NCI-H2107 (cell line): ENCODE data around the gene ICAM4.
"Not testable (repeated sequence)": the region's sequence is repeated elsewhere in the genome, so short reads cannot be mapped to it uniquely, and the experiment has no call there.

ENCODE experiments used
- DNase-seq: peaks from one replicate; lab custom pipeline; 2025; lab: John Stamatoyannopoulos, UW

The ICAM4 gene

DNA sequence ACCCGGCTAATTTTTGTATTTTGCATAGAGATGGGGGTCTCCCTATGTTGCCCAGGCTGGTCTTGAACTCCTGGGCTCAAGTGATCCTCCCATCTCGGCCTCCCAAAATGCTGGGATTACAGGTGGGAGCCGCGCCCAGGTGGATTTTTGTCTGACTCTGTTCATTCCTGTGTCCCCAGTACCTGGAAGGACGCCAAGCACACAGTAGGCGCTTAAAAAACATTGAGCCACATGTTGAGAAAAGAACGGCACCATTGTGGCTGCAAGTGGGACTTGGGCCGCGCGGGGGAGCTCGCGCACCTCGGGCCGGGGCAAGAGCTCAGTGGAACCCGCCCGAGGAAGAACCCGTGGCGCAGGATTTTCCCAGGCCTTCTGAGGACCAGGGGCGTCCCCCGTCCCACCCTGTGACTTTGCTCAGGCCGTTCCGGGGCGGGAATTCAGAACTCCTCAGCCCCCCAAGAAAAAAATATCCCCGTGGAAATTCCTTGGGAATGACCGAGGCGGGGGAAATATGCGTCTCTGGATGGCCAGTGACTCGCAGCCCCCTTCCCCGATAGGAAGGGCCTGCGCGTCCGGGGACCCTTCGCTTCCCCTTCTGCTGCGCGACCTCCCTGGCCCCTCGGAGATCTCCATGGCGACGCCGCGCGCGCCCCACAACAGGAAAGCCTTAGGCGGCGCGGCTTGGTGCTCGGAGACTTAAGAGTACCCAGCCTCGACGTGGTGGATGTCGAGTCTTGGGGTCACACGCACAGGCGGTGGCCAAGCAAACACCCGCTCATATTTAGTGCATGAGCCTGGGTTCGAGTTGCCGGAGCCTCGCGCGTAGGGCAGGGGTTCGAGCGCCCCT is 17.2 kb upstream of the ICAM4 start:
- no peak for DNase-seq

DNA sequence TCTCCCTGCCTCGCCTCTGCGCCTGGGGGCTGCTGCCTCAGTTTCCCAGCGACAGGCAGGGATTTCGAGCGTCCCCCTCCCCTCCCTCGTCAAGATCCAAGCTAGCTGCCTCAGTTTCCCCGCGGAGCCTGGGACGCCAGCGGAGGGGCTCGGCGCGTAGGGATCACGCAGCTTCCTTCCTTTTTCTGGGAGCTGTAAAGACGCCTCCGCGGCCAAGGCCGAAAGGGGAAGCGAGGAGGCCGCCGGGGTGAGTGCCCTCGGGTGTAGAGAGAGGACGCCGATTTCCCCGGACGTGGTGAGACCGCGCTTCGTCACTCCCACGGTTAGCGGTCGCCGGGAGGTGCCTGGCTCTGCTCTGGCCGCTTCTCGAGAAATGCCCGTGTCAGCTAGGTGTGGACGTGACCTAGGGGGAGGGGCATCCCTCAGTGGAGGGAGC is 16.6 kb upstream of the ICAM4 start:
- no peak for DNase-seq

DNA sequence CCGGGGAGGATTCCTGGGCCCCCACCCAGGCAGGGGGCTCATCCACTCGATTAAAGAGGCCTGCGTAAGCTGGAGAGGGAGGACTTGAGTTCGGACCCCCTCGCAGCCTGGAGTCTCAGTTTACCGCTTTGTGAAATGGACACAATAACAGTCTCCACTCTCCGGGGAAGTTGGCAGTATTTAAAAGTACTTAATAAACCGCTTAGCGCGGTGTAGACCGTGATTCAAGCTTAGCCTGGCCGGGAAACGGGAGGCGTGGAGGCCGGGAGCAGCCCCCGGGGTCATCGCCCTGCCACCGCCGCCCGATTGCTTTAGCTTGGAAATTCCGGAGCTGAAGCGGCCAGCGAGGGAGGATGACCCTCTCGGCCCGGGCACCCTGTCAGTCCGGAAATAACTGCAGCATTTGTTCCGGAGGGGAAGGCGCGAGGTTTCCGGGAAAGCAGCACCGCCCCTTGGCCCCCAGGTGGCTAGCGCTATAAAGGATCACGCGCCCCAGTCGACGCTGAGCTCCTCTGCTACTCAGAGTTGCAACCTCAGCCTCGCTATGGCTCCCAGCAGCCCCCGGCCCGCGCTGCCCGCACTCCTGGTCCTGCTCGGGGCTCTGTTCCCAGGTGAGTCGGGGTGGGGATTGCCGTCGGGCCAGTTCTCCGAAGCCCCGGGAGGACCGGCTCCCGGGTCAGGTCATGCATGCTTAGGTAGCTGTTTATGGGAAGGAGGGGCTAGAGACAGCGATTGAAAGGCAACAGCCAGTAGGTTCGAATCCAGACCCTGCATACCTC is 15.9 kb upstream of the ICAM4 start, which contains the start of gene ICAM1:
Gene ICAM1 (plus strand): TSS at position 505 of the 779 bp plus-strand sequence. CDS start 40 bp downstream, at position 545.
- DNase-seq: no peak

DNA sequence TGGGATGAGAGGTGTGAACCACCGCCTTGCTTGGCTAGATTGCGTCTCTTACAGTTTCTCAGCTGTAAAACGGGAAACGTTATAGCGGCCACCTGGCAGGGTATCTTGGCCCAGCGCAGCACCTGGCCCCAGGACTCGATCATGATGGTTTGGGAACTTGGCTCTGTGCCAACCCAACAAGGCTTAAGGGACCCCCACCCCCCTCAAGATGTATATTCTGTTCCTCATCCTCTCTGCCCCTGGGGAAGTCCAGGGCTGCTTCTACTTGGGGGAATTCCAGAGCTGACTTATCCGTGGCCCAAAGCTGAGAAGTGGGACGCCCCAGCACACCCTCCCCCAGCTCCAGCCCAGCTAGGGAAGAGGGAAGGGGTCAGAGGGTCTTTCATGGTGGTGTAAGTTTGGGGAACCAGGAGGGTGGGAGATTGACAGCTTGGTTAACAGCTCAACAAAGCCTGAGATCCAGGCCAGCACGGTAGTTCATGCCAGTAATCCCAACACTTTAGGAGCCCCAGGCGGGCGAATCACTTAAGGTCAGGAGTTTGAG is 15.1 kb upstream of the ICAM4 start:
- no peak for DNase-seq

DNA sequence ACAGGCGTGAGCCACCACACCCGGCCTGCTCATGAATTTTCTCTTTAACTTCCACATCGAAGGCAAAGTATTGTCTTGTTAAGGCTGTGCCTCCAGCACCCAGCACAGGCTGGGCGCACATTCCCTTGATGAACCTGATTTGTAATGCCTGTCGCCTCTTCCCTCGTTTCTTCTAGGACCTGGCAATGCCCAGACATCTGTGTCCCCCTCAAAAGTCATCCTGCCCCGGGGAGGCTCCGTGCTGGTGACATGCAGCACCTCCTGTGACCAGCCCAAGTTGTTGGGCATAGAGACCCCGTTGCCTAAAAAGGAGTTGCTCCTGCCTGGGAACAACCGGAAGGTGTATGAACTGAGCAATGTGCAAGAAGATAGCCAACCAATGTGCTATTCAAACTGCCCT is 12.2 kb upstream of the ICAM4 start:
- no peak for DNase-seq

DNA sequence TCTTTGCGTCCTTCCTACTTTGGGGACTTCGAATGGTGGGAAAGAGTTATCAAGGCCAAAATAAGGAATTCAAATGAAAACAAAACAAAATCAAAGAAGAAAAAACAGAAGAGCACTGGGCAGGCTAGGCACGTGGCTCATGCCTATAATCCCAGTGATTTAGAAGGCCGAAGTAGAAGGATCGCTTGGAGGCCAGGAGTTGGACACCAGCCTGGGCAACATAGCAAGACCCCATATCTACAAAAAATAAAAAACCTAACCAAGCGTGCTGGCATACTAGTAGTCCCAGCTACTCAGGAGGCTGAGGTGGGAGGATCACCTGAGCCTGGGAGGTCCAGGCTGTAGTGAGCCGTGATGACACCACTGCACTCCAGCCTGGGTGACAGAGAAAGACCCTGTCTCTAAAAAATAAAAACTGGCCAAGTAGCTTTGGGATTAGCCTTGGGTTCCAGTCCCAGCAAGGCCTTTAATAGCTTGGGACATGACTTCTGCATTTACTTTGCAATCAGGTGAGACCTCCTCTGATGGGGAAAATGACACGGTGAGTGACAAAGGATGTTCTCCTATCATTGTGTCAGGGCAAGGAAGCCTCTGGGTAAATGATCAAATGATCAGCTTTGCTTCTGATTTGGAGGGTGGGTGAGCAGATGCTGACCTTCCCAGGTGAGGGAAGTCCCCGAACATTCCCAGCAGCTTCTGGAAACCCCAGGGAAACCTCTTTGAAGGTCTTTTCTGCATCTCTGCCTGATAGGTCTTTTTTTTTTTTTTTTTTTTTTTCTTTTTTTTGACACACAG is 8.8 kb upstream of the ICAM4 start:
- DNase-seq: no peak

DNA sequence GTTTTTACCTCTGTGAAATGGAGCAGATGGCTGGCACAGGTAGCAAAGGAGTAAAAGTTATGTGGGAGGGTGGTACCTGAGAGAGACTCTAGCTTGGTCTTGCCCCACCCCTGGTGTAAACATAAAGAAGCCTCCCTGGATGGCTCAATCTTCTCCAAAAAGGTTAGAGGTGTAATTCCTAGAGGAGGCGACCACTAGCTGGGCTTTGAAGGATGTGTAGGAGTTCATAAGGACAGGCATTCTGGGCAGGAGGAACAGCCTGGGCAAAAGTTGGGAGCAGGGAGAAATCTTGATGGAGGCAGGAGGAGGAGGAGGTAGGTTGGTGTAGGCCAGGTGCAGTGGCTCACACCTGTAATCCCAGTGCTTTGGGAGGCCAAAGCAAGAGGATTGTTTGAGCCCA is 7.8 kb upstream of the ICAM4 start:
- no peak for DNase-seq

DNA sequence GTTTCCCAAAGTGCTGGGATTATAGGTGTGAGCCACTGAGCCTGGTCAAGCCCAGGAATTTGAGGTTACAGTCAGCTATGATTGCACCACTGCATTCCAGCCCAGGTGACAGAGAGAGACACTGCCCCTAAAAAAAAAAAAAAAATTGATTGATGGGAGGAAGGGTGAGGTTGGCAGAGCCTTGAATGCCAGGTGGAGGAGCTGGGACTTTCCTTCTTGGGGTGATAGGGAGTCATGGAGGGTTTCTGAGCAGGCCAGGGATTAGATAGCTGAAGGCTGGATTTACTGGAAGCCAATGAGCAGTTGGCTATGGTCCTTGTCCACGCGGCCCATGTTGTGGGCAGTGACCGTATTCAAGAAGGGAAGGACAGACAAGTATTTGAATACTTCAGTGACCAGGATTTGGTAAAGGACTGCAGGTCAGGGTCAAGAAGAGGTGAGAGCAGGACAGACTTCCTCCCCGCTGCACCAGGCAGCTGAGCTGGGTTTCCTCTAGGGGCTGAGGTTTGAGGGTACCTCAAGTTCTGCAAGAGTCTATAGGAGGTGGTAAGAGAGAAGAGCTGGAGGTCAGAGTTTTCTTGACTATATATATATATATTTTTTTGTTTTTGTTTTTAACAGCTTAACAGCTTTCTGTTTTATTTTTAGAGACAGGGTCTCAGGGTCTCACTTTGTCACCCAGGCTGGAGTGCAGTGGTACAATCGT is 6.9 kb upstream of the ICAM4 start:
- DNase-seq: no peak

DNA sequence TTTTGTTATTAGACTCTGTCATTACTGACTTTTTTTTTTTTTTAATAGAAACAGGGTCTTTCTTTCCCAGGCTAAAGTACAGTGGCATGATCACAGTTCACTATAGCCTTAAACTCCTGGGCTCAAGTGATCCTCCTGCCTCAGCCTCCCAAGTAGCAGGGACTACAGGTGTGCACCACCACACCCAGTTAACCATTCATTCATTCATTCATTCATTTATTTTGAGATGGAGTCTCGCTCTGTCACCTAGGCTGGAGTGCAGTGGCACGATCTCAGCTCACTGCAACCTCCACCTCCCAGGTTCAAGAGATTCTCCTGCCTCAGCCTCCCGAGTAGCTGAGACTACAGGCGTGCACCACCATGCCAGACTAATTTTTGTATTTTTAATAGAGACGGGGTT is 4.7 kb upstream of the ICAM4 start:
- DNase-seq: not testable (repeated sequence)

DNA sequence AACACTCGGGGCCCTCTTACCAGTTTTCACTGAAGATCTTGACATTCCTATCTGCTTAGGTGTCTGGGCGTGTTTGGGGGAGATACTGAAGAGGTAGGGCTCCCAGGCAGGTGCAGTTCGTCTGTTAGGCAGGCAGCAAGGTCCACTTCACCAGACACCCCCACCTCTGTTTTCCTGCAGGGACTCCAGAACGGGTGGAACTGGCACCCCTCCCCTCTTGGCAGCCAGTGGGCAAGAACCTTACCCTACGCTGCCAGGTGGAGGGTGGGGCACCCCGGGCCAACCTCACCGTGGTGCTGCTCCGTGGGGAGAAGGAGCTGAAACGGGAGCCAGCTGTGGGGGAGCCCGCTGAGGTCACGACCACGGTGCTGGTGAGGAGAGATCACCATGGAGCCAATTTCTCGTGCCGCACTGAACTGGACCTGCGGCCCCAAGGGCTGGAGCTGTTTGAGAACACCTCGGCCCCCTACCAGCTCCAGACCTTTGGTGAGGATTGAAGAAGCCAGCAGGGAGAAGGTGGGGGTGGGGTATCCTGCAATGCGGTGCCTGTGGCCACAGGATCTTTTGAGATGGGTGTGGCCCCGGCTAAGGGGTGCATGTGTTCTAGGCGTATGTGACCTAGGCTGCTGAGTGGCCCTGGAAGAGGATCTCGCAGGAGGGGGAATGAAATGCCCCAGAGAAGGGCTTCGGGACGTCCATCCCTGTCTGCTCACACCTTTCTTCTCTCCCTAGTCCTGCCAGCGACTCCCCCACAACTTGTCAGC is 3.3 kb upstream of the ICAM4 start:
- no peak for DNase-seq

DNA sequence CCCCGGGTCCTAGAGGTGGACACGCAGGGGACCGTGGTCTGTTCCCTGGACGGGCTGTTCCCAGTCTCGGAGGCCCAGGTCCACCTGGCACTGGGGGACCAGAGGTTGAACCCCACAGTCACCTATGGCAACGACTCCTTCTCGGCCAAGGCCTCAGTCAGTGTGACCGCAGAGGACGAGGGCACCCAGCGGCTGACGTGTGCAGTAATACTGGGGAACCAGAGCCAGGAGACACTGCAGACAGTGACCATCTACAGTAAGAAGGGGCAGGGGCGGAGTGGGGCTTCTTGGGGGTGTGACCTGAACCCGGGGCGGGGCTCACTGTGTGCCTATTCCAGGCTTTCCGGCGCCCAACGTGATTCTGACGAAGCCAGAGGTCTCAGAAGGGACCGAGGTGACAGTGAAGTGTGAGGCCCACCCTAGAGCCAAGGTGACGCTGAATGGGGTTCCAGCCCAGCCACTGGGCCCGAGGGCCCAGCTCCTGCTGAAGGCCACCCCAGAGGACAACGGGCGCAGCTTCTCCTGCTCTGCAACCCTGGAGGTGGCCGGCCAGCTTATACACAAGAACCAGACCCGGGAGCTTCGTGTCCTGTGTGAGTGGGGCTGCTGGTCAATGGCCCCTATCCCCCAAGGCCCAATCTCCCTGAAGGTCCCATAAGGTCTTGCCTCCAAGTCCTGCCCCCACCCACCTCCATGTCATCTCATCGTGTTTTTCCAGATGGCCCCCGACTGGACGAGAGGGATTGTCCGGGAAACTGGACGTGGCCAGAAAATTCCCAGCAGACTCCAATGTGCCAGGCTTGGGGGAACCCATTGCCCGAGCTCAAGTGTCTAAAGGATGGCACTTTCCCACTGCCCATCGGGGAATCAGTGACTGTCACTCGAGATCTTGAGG is 2.4 kb upstream of the ICAM4 start:
- DNase-seq: no peak

DNA sequence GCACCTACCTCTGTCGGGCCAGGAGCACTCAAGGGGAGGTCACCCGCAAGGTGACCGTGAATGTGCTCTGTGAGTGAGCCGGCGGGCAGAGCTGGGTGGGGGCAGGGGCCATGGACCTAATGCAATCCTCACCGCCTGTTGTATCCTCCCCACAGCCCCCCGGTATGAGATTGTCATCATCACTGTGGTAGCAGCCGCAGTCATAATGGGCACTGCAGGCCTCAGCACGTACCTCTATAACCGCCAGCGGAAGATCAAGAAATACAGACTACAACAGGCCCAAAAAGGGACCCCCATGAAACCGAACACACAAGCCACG is 1.8 kb upstream of the ICAM4 start:
- DNase-seq: no peak

DNA sequence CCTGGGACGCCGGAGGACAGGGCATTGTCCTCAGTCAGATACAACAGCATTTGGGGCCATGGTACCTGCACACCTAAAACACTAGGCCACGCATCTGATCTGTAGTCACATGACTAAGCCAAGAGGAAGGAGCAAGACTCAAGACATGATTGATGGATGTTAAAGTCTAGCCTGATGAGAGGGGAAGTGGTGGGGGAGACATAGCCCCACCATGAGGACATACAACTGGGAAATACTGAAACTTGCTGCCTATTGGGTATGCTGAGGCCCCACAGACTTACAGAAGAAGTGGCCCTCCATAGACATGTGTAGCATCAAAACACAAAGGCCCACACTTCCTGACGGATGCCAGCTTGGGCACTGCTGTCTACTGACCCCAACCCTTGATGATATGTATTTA is 1.4 kb upstream of the ICAM4 start:
- no peak for DNase-seq

DNA sequence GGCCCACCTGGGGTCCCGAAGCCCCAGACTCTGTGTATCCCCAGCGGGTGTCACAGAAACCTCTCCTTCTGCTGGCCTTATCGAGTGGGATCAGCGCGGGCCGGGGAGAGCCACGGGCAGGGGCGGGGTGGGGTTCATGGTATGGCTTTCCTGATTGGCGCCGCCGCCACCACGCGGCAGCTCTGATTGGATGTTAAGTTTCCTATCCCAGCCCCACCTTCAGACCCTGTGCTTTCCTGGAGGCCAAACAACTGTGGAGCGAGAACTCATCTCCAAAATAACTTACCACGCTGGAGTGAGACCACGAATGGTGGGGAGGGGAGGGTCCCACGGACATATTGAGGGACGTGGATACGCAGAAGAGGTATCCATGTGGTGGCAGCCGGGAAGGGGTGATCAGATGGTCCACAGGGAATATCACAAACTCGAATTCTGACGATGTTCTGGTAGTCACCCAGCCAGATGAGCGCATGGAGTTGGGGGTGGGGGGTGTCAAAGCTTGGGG is 2.0 kb downstream of the ICAM4 start:
- DNase-seq: no peak

DNA sequence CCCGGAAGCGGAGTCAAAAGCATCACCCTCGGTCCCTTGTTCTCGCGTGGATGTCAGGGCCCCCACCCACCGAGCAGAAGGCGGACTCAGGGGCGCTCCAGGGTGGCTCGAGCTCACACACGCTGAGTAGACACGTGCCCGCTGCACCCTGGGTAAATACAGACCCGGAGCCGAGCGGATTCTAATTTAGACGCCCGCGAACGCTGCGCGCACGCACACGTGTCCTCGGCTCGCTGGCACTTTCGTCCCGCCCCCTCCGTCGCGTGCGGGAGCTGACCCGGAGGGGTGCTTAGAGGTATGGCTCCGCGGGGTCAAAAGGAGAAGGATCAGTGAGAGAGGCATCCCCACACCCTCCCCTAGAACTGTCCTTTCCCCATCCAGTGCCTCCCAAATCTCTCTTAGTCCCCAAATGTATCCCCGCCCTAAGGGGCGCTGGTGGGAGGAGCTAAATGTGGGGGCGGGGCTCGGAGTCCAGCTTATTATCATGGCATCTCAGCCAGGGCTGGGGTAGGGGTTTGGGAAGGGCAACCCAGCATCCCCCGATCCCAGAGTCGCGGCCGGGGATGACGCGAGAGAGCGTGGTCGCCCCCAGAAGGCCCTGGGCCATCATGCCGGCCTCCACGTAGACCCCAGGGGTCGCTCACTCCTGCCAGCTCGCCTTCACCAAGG is 2.5 kb downstream of the ICAM4 start:
- DNase-seq: no peak

DNA sequence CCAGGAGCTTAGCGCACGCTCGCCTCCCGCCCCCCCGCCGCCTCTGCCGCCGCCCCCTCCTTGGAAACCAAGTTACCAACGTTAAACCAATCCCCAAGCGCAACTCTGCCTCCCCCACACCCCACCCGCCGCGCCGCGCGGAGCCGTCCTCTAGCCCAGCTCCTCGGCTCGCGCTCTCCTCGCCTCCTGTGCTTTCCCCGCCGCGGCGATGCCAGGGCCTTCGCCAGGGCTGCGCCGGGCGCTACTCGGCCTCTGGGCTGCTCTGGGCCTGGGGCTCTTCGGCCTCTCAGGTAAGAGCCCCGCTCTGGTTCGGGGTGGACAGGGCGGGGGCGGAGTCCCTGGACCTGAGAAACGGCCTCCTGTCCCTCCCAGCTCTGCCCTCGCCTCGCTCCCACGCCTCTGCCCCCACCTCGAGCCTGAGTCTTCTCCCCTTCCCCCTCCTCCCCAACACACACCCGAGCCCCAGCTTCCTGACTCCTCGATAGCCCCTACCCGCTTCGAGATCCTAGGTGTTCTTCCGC is 3.1 kb downstream of the ICAM4 start, which contains the start of gene ICAM5:
Gene ICAM5 (plus strand): TSS at position 117 of the 521 bp plus-strand sequence. CDS start 92 bp downstream, at position 209.
- DNase-seq: no peak

DNA sequence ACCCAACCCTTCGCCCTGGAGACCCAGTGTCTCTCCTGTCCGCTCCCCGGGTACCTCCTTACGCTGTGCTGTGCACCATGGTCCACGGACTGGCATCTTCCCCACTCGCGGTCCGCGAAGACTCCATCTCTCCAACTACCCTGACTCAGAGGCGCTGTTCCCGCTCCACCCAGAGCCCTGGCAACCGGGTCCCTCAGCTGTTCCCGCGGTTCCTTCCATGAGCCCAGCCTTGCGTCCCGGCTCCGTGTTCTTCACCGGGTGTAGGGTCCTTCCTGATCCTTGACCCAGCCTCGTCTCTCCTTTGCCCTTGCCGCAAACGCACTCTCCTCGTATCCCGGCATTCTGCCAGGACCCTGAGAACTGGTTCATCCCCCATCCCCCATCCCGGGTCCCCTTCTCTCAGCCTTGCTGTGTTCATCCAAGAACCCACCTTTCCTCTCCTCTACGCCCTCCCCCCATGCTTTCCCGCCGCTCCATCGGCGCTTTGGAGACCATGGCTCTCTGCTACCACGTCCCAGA is 3.7 kb downstream of the ICAM4 start:
- DNase-seq: no peak

DNA sequence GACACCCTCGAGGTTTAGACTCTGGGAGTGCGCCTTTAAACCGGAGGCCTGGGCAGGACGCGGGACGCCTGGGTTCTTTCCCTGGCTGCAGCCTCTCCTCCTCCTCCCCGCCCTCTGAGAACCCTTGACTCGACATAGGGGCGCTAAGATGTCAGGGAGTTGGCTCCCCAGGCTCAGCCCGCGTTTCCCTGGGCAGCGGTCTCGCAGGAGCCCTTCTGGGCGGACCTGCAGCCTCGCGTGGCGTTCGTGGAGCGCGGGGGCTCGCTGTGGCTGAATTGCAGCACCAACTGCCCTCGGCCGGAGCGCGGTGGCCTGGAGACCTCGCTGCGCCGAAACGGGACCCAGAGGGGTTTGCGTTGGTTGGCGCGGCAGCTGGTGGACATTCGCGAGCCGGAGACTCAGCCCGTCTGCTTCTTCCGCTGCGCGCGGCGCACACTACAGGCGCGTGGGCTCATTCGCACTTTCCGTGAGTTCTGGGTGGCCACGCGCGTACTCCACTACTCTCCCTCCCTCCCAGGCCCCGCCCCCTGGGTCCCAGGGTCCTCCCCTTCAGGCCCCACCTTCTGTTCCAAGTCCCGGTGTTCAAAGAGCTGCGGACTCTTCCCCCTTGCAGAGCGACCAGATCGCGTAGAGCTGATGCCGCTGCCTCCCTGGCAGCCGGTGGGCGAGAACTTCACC is 4.3 kb downstream of the ICAM4 start:
- DNase-seq: no peak
